ENCODE measurements around the gene PURB.
"Not testable (repeated sequence)": the region's sequence is repeated elsewhere in the genome, so short reads cannot be mapped to it uniquely, and the experiment has no call there.

Gene PURB

GRCh38 chr7:44891791-44892190 is 6.5 kb upstream of the PURB start:
- DNase-seq (ENCODE audit: low spot score) = no peak

- no peak for DNase-seq (ENCODE audit: low spot score)
Measured at GRCh38 chr7:44891372-44891771, 6.0 kb upstream of the PURB start.

- no peak for DNase-seq (ENCODE audit: low spot score)
Measured at GRCh38 chr7:44889086-44889781, 3.9 kb upstream of the PURB start.

GRCh38 chr7:44887293-44887692 is 2.0 kb upstream of the PURB start:
- no peak for DNase-seq (ENCODE audit: low spot score)

- peak; percentile 67 for DNase-seq (ENCODE audit: low spot score)
Measured at GRCh38 chr7:44884621-44885393, 523 bp downstream of the PURB start.

- DNase-seq (ENCODE audit: low spot score) = no peak
Measured at GRCh38 chr7:44883961-44884620, 1.2 kb downstream of the PURB start.

- no peak for DNase-seq (ENCODE audit: low spot score)
Measured at GRCh38 chr7:44882899-44883298, 2.4 kb downstream of the PURB start.

- peak; percentile 38 for DNase-seq (ENCODE audit: low spot score)
Measured at GRCh38 chr7:44881610-44882009, 3.7 kb downstream of the PURB start.

- DNase-seq (ENCODE audit: low spot score) = no peak
Measured at GRCh38 chr7:44881066-44881600, 4.2 kb downstream of the PURB start.

GRCh38 chr7:44880317-44881018 is 4.9 kb downstream of the PURB start:
- DNase-seq (ENCODE audit: low spot score) = no peak

GRCh38 chr7:44876393-44876792 is 8.9 kb downstream of the PURB start:
- no peak for DNase-seq (ENCODE audit: low spot score)

- no peak for DNase-seq (ENCODE audit: low spot score)
Measured at GRCh38 chr7:44875241-44875640, 10.1 kb downstream of the PURB start.

GRCh38 chr7:44872787-44873186 is 12.5 kb downstream of the PURB start:
- DNase-seq (ENCODE audit: low spot score) = no peak

- not testable (repeated sequence) for DNase-seq (ENCODE audit: low spot score)
Measured at GRCh38 chr7:44871918-44872317, 13.4 kb downstream of the PURB start.

GRCh38 chr7:44870780-44871179 is 14.6 kb downstream of the PURB start:
- not testable (repeated sequence) for DNase-seq (ENCODE audit: low spot score)

- not testable (repeated sequence) for DNase-seq (ENCODE audit: low spot score)
Measured at GRCh38 chr7:44870336-44870735, 15.0 kb downstream of the PURB start.

- peak; percentile 92 for DNase-seq (ENCODE audit: low spot score)
Measured at GRCh38 chr7:44867073-44867995, 18.0 kb downstream of the PURB start.

GRCh38 chr7:44861949-44862348 is 23.4 kb downstream of the PURB start:
- DNase-seq (ENCODE audit: low spot score) = not testable (repeated sequence)

- no peak for DNase-seq (ENCODE audit: low spot score)
Measured at GRCh38 chr7:44858161-44858560, 27.2 kb downstream of the PURB start.

GRCh38 chr7:44854644-44855364 is 30.5 kb downstream of the PURB start:
- DNase-seq (ENCODE audit: low spot score) = no peak
